HEK293T (cell line): Measurements from ENCODE around the gene INS.

ENCODE experiments used
- ARNT ChIP-seq: fragments of 450-650 bp; IDR thresholded peaks from 2 replicates; pipeline ENCODE4 v1.6.1; 2017; ENCODE audit warnings: mild to moderate bottlenecking
- BHLHE40 ChIP-seq: fragments of 450-650 bp; IDR thresholded peaks from 2 replicates; pipeline ENCODE4 v1.6.1; 2016; ENCODE audit warnings: mild to moderate bottlenecking, moderate library complexity, borderline replicate concordance
- CTBP1 ChIP-seq: fragments of 450-650 bp; IDR thresholded peaks from 2 replicates; pipeline ENCODE4 v1.6.1; 2016; ENCODE audit warnings: borderline replicate concordance
- FOXK2 ChIP-seq: fragments of 450-650 bp; IDR thresholded peaks from 2 replicates; pipeline ENCODE4 v1.6.1; 2016; ENCODE audit warnings: mild to moderate bottlenecking
- FOXM1 ChIP-seq: fragments of 450-650 bp; IDR thresholded peaks from 2 replicates; pipeline ENCODE4 v1.6.1; 2017; ENCODE audit warnings: mild to moderate bottlenecking, borderline replicate concordance
- LEF1 ChIP-seq: fragments of 450-650 bp; IDR thresholded peaks from 2 replicates; pipeline ENCODE4 v1.6.1; 2017; ENCODE audit warnings: mild to moderate bottlenecking, borderline replicate concordance
- NFRKB ChIP-seq: fragments of 450-650 bp; IDR thresholded peaks from 2 replicates; pipeline ENCODE4 v1.6.1; 2016; ENCODE audit warnings: mild to moderate bottlenecking, moderate library complexity
- SP1 ChIP-seq: fragments of 450-650 bp; IDR thresholded peaks from 2 replicates; pipeline ENCODE4 v1.6.1; 2017
- SUZ12 ChIP-seq: fragments of 450-650 bp; IDR thresholded peaks from 2 replicates; pipeline ENCODE4 v1.6.1; 2016; ENCODE audit warnings: mild to moderate bottlenecking
- TARDBP ChIP-seq: fragments of 450-650 bp; IDR thresholded peaks from 2 replicates; pipeline ENCODE4 v1.6.1; 2016
- TF ChIP-seq, protein P1 (sequence below): fragments of 450-650 bp; IDR thresholded peaks from 2 replicates; pipeline ENCODE4 v1.6.1; 2016

DNA sequence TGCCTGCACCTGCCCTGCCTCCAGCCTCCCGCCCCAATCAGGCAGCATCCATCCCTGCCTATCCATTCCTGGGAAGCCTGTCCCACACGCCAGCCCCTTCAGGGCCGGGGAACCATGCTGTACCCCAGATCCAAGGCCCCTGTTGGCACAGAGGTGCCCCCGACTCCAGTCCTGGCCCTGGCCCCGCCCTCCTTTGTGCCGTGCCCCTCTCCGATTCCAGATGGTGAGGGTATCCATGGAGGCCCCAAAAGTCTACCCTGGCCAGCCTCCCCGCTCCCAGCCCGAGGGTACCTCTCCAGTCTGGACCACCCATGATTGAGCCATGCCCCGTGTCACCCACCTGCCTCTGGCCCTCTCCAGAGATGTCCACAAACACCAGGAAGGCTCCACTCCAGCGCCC is 13.4 kb upstream of the INS start:
- TF ChIP-seq SUZ12 (no peak), TARDBP (no peak), ARNT (no peak), CTBP1 (no peak), FOXK2 (no peak), LEF1 (no peak), NFRKB (no peak), FOXM1 (no peak), SP1 (no peak), BHLHE40 (no peak)
- TF ChIP-seq, protein P1, sequence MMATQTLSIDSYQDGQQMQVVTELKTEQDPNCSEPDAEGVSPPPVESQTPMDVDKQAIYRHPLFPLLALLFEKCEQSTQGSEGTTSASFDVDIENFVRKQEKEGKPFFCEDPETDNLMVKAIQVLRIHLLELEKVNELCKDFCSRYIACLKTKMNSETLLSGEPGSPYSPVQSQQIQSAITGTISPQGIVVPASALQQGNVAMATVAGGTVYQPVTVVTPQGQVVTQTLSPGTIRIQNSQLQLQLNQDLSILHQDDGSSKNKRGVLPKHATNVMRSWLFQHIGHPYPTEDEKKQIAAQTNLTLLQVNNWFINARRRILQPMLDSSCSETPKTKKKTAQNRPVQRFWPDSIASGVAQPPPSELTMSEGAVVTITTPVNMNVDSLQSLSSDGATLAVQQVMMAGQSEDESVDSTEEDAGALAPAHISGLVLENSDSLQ, result no peak
